AG10803 (cell line): ENCODE results near the gene PRKCE.

Experiments
- DNase-seq: peaks from one replicate; pipeline ENCODE4 v3.0.0; 2010; ENCODE audit warnings: low read depth
- H3K4me3 ChIP-seq: 2 replicates; pipeline ENCODE4 v1.5.1; 2011; ENCODE audit warnings: mild to moderate bottlenecking, low read length, control low read depth
- TF ChIP-seq, protein P1 (sequence below): conservative IDR thresholded peaks from 2 replicates; pipeline ENCODE4 v1.5.1; 2011; ENCODE audit warnings: mild to moderate bottlenecking, low read length, control low read depth, inconsistent platforms

The PRKCE gene

GRCh38 chr2:45867349-45867748 is 215.9 kb downstream of the PRKCE start:
- TF ChIP-seq, protein P1, sequence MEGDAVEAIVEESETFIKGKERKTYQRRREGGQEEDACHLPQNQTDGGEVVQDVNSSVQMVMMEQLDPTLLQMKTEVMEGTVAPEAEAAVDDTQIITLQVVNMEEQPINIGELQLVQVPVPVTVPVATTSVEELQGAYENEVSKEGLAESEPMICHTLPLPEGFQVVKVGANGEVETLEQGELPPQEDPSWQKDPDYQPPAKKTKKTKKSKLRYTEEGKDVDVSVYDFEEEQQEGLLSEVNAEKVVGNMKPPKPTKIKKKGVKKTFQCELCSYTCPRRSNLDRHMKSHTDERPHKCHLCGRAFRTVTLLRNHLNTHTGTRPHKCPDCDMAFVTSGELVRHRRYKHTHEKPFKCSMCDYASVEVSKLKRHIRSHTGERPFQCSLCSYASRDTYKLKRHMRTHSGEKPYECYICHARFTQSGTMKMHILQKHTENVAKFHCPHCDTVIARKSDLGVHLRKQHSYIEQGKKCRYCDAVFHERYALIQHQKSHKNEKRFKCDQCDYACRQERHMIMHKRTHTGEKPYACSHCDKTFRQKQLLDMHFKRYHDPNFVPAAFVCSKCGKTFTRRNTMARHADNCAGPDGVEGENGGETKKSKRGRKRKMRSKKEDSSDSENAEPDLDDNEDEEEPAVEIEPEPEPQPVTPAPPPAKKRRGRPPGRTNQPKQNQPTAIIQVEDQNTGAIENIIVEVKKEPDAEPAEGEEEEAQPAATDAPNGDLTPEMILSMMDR = no peak
- H3K4me3 ChIP-seq = no peak overlapping the region
- no peak for DNase-seq

DNA sequence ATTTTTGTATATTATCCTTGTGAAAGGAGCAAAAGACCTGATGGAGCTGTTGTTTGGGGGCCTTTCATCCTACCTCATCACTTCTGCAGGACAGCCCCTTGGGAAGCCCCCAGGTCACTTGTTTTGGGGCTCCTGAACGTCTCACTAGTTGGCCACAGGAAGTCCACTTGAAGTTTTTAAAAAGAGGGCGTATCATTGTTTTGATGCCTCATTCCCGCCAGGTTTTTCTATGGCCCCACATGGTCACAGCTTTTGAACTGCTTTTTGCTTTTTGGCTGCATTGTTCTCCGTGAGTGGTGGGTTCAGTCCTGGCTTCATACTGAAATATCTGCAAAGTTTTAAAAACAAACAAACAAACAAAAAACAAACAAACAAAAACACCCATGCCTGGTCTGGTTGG is 216.3 kb downstream of the PRKCE start:
- TF ChIP-seq, protein P1 = no peak
- no peak for DNase-seq
- no peak overlapping the region for H3K4me3 ChIP-seq

DNA sequence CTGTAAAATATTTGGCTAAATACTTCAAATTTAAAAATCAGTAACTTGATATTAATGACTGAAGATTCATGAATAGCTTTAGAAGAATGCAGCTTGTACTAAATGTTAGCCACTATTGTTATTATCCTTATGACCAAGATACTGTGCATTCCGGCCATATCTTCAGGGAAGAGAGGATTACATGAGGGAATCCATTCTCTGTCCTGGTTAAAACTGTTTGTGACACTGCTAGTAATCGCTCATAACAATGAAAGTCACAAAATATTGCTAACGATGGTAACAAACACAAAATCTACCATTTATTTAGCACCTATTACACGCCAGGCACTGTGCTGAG is 217.7 kb downstream of the PRKCE start:
- TF ChIP-seq, protein P1 = no peak
- no peak overlapping the region for H3K4me3 ChIP-seq
- DNase-seq = peak; percentile 75

DNA sequence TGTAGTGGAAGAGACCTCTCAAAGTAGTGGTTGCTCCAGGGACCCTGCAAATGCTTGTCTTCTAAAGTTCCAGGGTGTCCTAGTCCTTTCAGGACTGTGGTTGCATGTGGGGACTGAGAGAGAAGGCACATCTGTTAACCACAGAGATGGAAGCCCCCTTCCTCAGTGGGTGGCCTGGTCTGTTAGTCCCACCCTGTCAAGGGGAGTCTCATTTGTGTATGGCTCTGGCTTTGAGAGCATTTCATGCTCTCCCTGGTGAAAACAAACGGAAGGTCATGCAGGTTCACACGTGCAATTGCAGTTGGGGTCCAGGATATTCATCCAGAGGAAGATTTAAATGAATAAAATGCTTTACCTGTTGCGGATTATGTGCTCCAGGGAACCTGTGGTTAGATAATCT is 219.6 kb downstream of the PRKCE start:
- DNase-seq = no peak
- TF ChIP-seq, protein P1 = no peak

DNA sequence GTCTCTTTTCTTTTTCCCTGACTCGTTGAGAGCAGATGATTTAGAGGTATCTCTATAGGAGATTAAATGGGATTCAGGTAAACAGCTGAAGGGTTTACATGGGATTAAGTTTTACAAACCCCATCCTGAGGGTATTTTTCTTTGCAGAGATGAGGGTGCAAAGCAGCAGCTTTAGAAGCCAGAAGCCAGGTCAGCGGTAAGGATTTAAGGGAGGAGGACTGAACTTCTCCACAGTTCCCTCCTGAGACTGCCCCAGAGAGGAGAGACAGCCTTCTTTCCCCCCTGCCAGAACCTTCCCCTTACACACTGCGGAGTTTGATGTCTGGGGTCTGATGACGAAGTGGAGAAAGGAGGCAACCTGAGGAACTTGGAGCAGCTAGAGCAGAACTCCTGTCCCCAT is 220.1 kb downstream of the PRKCE start:
- DNase-seq = no peak
- TF ChIP-seq, protein P1 = no peak
- no peak overlapping the region for H3K4me3 ChIP-seq

More for the DNA sequence above, 219.6 kb downstream of the PRKCE start:
- H3K4me3 ChIP-seq = no peak overlapping the region

GRCh38 chr2:45872211-45872610 is 220.7 kb downstream of the PRKCE start:
- TF ChIP-seq, protein P1 = no peak
- no peak for DNase-seq
- no peak overlapping the region for H3K4me3 ChIP-seq

DNA sequence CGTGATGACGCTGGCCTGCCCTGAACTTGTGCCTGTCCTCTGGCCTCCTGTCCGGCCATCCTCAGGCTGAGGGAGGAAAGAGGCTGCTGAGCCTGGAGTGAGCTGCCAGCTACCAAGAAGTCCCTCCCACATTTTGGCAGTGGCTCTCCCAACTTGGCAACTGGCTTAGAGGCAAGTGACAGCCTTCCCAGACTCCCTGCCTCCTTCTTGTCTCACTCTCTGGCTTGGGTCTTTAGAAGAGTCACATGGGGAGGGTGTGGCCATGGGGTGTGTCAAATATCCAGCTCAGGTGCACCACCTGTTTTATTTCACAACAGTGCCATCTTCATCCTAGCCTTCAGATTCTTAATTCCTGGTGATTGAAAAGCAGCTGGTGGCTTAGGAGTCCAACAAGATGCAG is 222.9 kb downstream of the PRKCE start:
- H3K4me3 ChIP-seq = no peak overlapping the region
- TF ChIP-seq, protein P1 = no peak
- no peak for DNase-seq
